Skeletal muscle satellite cell (primary cell): ENCODE results near the gene EXTL1.

Experiments
- H3K27me3 ChIP-seq: 2 replicates; pipeline ENCODE4 v1.7.0; 2013; ENCODE audit warnings: low read length; ENCODE audit not compliant: control insufficient read depth, insufficient read depth
- H3K36me3 ChIP-seq: 2 replicates; pipeline ENCODE4 v1.7.0; 2013; ENCODE audit warnings: mild to moderate bottlenecking, control low read depth, low read length; ENCODE audit not compliant: insufficient read depth
- H3K4me1 ChIP-seq: 2 replicates; pipeline ENCODE4 v1.7.0; 2013; ENCODE audit warnings: low read length; ENCODE audit not compliant: control insufficient read depth, insufficient read depth
- H3K4me2 ChIP-seq: 2 replicates; pipeline ENCODE4 v1.7.0; 2013; ENCODE audit warnings: mild to moderate bottlenecking, low read length
- H3K4me3 ChIP-seq: 2 replicates; pipeline ENCODE4 v1.7.0; 2013; ENCODE audit warnings: low read length
- H3K9ac ChIP-seq: 2 replicates; pipeline ENCODE4 v1.7.0; 2013; ENCODE audit warnings: mild to moderate bottlenecking, low read depth, low read length, moderate library complexity
- H3K9me3 ChIP-seq: replicated peaks from 2 replicates; pipeline ENCODE4 v1.7.0; 2013; ENCODE audit warnings: mild to moderate bottlenecking, control low read depth, low read length

The EXTL1 gene

DNA sequence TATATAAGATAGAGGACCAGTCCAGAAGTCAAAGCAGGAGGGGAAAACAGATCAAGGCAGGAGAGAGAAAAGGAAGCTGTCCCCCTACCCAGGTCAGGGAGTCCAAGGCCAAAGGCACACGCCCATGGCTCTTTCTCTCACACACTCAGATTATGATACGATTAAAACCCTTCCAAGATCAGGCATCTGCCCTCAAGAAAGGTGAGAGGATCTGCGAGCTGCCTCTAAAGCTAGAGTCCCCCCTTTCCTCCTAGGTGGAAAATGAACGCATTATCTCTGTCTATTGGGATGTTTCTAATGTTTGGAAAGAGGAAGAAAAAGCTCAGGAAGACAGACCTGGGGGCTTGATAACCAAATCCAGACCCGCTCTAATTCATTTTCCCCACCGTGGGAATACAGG lies 31.3 kb upstream of the EXTL1 start:
- Histone ChIP-seq H3K27me3 (no peaks in the 10 kb centered on the region), H3K4me1 (peaks cover 9% of the 10 kb centered on the region), H3K4me3 (no peak overlapping the region), H3K4me2 (no peak overlapping the region), H3K9ac (no peak overlapping the region), H3K9me3 (no peaks in the 10 kb centered on the region), H3K36me3 (no peaks in the 10 kb centered on the region)

DNA sequence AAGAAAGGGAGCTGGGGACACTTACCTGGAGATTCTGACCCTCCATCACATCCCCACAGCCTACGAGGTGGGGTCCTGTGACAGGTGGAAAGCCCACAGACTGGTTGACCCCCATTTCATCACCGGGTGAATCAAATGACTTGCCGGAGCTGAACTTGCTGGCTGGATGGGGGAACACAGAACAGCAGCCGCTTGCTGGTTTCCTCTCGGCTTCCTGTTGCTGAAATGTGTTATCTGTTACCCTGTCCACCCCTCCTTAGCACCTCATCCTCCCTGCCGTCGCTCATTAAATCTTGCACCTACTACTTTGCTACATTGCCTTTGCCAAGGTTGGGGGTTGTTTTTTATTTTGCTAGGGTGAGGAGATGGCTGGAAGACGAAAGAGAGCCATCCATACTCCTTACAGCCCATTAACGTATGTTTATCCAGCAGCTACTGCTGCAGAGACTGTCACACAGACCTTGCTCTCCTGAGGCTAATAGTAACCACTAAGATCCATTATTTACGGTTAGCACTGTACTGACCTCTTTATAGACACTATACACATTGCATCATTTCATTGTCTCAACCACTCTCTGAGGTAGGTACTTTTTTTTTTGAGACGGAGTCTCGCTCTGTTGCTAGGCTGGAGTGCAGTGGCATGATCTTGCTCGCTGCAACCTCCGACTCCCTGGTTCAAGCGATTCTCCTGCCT lies 30.7 kb upstream of the EXTL1 start:
- Histone ChIP-seq H3K4me1 (peaks cover 9% of the 10 kb centered on the region), H3K4me2 (no peak overlapping the region), H3K27me3 (no peaks in the 10 kb centered on the region), H3K9ac (no peak overlapping the region), H3K36me3 (no peaks in the 10 kb centered on the region), H3K9me3 (no peaks in the 10 kb centered on the region), H3K4me3 (no peak overlapping the region)

DNA sequence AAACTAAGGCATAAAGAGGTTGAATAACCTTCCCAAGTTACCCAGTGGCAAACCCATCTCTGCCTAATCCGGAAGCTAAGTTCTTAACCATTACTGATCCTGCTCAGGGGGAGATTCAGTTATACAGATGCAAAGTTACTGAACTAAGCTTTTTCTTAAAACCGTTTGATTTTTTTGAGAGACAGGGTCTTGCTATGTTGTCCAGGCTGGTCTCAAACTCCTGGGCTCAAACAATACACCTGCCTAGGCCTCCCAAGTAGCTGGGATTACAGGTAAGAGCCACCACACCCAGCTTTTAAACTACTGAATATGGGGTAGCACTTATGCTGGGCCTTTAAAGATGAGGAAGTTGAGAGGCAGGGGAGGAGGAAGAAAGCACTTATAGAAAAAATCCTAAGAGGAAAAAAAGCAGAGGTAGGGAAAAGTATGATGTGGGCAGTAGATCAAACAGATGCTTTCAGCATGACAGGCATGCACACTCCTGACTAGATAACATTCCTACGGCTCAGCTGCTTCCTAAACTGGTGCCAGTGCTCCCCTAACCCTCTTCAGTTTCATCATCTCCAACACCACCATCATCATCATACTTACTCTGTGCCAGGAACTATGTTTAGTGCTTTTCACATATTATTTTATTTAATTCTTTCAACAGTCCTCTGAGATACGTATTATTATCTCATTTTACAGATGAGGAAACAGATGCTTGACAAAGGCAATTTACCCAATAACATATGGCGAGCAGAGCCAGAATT lies 29.5 kb upstream of the EXTL1 start:
- Histone ChIP-seq H3K9me3 (no peaks in the 10 kb centered on the region), H3K4me3 (no peak overlapping the region), H3K36me3 (no peaks in the 10 kb centered on the region), H3K4me2 (no peak overlapping the region), H3K27me3 (no peaks in the 10 kb centered on the region), H3K4me1 (peaks cover 14% of the 10 kb centered on the region), H3K9ac (no peak overlapping the region)

DNA sequence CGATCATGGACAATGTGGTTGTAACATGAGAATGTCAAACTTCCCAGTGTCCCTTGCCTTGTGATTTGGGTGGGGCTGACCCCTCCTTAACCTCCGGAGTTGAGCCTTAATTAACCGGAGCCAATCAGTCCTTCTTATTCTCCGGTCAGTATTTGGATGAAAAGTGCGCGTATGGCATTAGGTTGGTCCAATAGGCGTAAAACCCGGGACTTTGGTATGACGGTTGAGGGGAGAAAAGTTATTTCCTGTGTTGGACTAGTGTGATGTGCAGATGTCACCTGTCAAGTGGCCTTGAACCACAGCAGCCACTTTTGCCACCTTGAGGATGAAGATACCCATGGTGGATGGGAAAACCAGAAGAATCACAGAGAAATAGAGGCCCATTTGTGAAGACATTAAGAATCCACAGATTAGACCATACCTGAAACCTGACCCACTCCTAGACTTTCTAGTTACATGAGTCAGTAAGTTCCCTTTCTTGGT lies 28.8 kb upstream of the EXTL1 start:
- Histone ChIP-seq H3K4me2 (no peak overlapping the region), H3K36me3 (no peaks in the 10 kb centered on the region), H3K27me3 (no peaks in the 10 kb centered on the region), H3K9ac (no peak overlapping the region), H3K4me3 (no peak overlapping the region), H3K4me1 (peaks cover 18% of the 10 kb centered on the region), H3K9me3 (no peaks in the 10 kb centered on the region)

DNA sequence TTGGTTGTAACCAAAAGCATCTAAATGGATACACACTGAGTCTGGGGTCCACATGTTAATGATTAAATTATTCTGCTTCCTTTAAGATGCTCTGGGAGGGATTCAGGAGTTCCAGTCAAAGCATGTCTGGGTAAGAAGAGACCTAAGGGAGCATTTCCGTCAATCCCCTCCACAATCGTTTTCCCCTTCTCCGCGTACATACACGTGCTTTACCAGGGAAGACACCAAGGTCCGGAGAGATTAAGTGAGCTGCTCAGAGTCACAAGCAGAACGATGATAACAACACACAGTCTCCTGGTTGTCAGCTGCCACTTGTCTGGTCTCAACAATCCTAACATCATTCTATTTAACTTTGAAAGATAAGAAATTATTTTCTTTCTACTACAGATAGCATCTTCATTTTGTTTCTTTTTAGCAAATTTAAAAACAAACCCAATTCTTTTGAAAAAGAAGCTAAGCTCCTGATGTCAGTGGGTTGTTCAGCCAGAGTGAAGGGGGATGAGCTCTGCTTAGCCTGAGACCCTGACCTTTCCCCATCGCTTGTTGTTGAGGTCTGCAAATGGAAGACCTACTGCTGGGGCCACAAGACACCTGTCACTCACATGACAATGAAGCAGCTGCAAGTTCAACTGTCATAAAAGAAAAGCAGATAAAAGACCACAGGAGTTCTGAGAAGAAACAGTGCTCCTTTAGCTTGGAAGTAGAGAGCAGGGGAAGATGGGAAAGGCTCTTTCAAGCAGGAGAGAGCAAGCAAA lies 28.2 kb upstream of the EXTL1 start:
- no peaks in the 10 kb centered on the region for H3K27me3 ChIP-seq
- H3K4me1 ChIP-seq: peaks cover 19% of the 10 kb centered on the region
- no peaks in the 10 kb centered on the region for H3K9me3 ChIP-seq
- H3K9ac ChIP-seq: no peak overlapping the region
- no peak overlapping the region for H3K4me3 ChIP-seq
- no peak overlapping the region for H3K4me2 ChIP-seq
- H3K36me3 ChIP-seq: no peaks in the 10 kb centered on the region

DNA sequence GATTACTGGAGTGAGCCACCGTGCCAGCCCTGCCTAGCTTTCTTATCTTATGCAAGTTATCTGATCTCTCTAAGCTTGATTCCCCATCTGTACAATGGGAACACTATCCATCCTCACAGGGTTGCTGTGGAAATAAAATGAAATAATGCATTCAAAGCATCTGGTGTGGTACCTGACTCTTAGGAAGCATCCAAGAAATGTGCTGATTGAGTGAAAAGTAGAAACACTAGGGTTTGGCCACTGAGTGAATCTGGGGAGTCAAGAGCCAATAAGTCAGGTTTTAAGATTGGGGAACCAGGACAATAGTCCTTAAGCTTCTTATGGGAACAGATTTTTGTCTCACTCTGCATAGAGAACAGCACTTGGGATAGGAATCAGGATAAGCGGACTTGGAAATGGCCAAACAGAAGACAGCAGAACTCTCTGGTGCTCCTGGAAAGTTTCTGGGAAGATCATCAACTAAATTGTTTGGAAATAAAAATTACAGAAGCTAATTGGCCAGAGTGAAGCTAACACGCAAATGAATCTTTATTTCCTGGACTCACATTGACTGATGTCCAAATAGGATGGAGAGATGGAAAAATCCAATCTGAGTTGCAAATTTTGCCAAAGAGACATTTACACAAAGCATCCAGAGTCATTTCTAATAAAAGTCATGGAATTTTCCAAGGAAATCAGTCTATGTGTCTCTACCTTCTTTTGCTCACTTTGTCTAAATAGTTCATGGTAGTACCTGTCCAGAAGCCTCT lies 27.0 kb upstream of the EXTL1 start:
- no peaks in the 10 kb centered on the region for H3K36me3 ChIP-seq
- H3K4me2 ChIP-seq: no peak overlapping the region
- H3K9ac ChIP-seq: no peak overlapping the region
- H3K4me3 ChIP-seq: no peak overlapping the region
- H3K4me1 ChIP-seq: peaks cover 25% of the 10 kb centered on the region
- no peaks in the 10 kb centered on the region for H3K27me3 ChIP-seq
- H3K9me3 ChIP-seq: no peaks in the 10 kb centered on the region

DNA sequence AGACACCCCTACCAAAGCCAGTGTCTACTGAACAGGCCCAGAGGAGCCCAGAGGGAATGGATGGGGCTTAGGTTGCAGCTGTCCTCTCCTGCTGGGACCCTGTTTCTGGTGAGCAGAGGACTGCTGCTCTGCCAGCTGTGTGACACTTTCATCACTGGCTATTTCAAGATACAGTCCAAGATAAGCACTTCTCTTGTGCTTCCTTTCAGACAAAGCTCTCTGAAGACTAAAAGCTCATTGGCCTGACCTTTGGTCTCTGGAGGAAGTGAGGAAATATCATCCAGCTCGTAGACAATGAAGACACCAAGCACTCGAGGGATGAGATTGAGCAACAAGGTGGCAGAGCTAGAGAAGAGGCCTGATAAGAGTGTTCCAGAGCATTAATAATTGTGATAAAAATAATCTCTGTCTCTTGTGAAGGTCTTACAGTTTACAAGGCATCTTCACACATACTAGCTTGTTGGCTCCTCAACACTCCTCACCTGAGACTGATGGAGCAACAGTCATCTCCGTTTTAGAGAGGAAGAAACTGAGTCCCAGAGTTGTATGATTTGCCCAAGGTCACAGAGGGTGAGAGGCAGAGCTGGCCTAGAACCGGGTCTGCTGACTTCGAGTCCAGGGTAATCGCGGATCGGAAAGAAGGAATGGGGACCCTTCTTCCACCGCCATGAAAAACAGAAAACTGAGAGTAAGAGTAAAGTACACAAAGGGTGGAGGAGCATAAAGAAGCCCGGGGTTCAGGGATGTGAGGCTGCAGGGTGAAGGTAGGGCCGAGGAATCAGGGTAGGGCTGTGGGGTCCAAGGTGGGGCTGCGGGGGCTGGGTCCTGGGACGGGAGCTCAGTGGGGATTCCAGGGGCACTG lies 24.4 kb upstream of the EXTL1 start:
- peak overlapping the region; percentile 74 for H3K4me3 ChIP-seq
- peaks cover 22% of the 10 kb centered on the region for H3K4me1 ChIP-seq
- peak overlapping the region; percentile 82 for H3K9ac ChIP-seq
- H3K9me3 ChIP-seq: no peaks in the 10 kb centered on the region
- no peaks in the 10 kb centered on the region for H3K36me3 ChIP-seq
- H3K27me3 ChIP-seq: no peaks in the 10 kb centered on the region
- peak overlapping the region; percentile 93 for H3K4me2 ChIP-seq

DNA sequence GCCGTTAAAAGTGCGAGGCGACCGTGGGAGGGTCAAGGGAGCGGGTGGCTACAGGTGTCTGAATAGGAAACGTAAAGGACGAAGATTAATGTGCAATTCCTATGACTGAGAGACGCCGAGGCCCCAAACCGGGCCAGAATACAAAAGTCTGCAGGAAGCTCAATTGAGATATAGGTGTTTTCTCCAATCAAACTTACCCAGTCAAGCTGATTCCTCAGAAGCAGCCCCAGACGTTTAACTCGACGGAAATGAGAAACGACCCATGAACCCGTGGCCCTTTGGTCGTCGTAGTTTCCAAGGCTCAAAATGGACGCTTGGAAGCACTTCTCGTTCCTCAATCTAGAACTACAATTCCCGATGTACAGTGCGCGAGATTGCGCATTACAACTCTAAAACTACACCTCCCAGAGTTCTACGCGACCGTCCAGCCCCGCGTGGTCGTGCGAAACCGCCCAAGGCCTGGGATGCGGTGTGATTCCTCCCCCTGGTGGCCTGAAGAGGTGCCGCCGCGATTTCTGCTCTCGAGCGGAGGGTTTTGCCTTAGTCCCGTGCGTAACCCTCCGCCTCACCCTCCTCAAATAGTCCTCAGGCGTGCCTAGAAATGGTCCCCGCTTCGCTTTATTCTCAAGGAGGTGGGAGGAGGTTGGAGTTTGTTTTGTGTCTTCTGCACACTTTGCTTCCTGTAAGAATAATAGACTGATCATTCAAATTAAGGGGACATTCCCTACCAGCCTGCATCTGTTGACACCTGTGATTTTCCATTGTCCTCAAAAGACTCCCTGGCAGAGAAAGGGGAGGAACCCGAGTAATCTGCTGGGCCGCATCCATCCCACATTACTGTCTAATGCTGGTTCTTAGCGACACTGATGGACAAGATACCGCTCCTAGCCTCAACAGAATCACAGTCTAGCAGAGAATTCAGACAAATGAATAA lies 23.5 kb upstream of the EXTL1 start, which contains the start of gene PAFAH2:
TSS of gene PAFAH2 (minus strand) at position 236 of the 934 bp plus-strand sequence. CDS start 7,247 bp downstream, outside the sequence.
- Histone ChIP-seq H3K9me3 (no peaks in the 10 kb centered on the region), H3K4me3 (peak within 1 kb of the TSS; percentile 74), H3K36me3 (no peaks in the 10 kb centered on the region), H3K9ac (peak within 1 kb of the TSS; percentile 82), H3K4me2 (peak within 1 kb of the TSS; percentile 93), H3K4me1 (peaks cover 16% of the 10 kb centered on the region), H3K27me3 (no peaks in the 10 kb centered on the region)

DNA sequence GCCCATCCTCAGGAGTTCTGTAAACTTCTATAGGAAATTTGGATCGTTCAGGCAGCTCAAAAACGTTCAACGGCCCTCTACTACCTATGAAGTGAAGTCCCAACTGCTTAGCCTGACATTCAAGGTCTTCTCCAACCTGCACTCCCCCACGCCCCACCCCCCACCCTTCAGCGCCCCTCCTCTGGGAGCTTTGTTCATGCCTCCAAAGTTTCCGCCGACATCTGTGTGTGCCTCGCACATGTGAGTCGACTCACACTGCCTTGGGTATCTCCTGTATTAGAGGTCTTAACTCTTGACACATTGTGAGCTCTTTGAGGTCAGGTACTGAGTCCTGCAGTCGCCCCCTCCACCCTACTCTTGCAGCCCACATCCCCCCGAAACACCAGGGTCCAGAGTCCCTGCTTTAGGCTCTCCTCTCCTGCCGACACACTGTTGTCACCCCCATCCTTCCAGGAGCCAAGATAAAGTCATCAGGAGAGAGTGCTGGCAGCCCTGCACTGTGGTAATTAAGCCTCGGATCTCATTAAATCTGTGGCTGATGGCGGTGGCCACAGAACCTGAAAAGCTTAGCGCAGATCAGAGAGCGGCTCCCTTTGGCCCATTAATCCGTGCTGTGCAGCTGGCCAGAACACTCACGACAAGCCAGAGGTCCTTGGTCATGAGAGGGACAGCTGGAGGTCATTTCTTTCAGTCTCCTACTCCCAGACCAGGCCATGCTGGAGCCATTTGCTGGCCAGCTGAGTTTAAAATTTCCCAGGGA lies 22.4 kb upstream of the EXTL1 start:
- Histone ChIP-seq H3K9me3 (no peaks in the 10 kb centered on the region), H3K4me3 (no peak overlapping the region), H3K4me2 (no peak overlapping the region), H3K4me1 (peaks cover 16% of the 10 kb centered on the region), H3K9ac (no peak overlapping the region), H3K36me3 (no peaks in the 10 kb centered on the region), H3K27me3 (no peaks in the 10 kb centered on the region)
